ENCODE results near the gene CAPZA3.
"Not testable (repeated sequence)": the region's sequence is repeated elsewhere in the genome, so short reads cannot be mapped to it uniquely, and the experiment has no call there.

The CAPZA3 gene

DNA sequence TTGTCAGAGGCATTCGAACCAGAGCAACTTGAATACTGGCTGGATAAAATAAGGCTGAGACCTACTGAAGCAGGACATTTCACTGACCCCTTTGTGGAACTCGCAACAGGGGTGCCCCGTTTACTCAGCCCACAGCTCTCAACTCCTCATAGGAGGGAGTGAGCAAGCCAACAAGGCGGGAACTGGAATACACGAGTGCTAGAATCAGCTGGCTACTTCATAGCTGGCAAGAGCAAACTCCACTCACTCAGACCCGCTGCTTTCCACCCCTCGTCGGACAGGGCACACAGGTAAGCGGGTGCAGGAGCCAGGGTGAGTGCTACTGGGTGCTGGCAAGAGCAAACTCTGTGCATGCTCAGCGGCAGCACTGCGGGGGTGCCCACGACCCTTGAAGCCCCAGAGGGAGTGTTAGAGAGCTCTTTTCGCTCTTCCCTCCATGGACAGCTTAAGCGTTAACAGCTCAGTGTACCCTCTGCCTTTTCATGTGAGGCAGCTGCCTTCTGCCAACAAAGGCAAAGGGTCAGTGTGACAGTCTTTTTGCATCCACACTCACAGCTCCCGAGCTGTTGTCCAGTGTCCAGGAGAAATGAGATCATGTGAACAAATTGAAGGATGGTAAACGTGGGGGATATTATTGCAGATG, 15.7 kb downstream of the CAPZA3 start:
- ATAC-seq (no peak), DNase-seq (no peak)

DNA sequence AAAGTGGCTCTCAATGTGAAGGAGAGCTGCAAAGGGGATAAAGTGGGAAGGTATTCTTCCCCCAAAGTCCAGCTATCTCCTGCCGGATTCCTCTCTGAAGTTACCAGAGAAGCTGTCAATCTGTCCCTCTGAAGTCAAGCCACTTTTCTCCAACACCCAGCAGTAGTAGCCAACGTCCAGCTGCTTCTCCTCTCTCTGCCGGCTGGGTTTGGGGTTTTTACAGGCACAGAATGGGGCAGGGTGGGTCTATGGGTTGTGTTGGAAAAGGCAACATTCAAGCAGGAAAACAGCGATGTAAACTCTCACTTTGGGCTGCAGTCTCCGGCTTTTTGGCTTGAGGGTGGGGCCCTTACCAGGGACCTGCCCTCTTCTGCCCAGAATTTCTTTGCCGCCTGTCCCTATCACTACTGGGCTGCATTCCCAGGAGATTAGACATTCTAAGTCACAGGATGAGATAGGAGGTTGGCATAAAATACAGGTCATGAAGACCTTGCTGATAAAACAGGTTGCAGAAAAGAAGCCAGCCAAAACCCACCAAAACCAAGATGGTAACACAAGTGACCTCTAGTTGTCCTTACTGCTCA, 16.3 kb downstream of the CAPZA3 start:
- ATAC-seq = no peak
- no peak for DNase-seq

DNA sequence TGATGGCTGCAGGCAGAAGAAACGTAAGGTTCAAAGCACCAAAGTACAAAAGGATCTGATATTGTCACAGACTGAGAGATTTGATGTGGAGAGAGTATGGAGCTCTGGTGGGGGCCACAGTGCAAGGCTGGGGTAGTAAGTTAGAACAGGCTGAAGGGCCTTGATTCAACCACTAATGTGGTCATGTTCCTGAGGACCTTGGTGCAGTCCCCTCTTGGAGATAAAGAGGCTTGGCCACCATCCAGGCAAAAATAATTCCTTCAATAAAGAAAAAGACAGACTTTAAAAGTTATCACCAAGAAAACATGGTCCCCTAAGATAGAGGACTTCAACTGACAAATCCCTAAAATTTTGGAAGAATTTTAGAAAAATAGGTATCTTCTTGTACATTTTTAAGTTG, 17.4 kb downstream of the CAPZA3 start:
- no peak for DNase-seq
- no peak for ATAC-seq

DNA sequence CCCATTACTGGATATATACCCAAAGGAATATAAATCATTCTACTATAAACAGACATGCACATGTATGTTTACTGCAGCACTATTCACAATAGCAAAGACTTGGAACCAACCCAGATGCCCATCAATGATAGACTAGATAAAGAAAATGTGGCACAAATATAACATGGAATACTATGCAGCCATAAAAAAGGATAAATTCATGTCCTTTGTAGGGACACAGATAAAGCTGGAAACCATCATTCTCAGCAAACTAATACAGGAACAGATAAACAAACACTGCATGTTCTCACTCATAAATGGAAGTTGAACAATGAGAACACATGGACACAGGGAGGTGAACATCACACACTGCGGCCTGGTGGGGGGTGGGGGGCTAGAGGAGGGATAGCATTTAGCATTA, 28.6 kb downstream of the CAPZA3 start:
- not testable (repeated sequence) for ATAC-seq, DNase-seq

DNA sequence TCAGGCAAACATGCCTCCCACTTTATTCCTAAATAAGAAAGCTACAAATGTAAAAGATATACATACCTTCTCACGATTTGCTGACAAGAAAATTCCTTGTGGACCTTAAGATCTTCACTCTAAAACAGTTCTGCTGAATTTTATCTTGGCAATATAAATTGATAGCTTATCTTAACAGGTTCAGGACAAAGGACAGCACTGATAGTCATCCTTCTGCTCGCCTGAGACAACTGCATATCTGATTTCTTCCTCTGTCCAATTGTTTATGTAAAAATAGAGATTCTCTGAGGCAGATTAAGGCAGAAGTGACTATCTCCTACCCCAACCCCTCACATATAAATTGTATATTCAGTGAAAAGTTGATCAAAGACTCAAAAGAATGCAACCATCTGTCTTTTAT, 44.9 kb downstream of the CAPZA3 start:
- ATAC-seq (no peak), DNase-seq (no peak)

DNA sequence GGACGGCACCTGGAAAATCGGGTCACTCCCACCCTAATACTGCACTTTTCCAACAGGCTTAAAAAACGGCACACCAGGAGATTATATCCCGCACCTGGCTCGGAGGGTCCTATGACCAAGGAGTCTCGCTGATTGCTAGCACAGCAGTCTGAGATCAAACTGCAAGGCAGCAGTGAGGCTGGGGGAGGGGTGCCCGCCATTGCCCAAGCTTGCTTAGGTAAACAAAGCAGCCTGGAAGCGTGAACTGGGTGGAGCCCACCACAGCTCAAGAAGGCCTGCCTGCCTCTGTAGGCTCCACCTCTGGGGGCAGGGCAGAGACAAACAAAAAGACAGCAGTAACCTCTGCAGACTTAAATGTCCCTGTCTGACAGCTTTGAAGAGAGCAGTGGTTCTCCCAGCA, 47.5 kb downstream of the CAPZA3 start:
- DNase-seq, ATAC-seq: not testable (repeated sequence)

Data from stimulated activated naive CD8-positive, alpha-beta T cell treated with anti-CD3 and anti-CD28 coated beads, Interleukin-15, Interleukin-2, amounts not matched to agents 100 U/mL and 50 U/mL, for 24 hours (primary cell).